Hindlimb muscle (tissue), 1 donor: Measurements from ENCODE around the gene LTBP4. TPM values are rescaled to one million over a fixed set of nuclear protein-coding genes. Genes with fewer than 3 reads are reported as not detected.
A peak's percentile ranks its signal among the peaks of the same experiment; 100 is the strongest.
"Not testable (repeated sequence)": the region's sequence is repeated elsewhere in the genome, so short reads cannot be mapped to it uniquely, and the experiment has no call there.

Experiments used
- DNase-seq: peaks from one replicate; pipeline ENCODE4 v3.0.0-alpha.2; 2013
- polyA plus RNA-seq: library from polyadenylated mRNA; unstranded; fragments of 120-200 nt; gene quantifications from one replicate; pipeline ENCODE4 v1.2.1, GENCODE V29; 2013; ENCODE audit not compliant: insufficient read length

Gene LTBP4, protein sequence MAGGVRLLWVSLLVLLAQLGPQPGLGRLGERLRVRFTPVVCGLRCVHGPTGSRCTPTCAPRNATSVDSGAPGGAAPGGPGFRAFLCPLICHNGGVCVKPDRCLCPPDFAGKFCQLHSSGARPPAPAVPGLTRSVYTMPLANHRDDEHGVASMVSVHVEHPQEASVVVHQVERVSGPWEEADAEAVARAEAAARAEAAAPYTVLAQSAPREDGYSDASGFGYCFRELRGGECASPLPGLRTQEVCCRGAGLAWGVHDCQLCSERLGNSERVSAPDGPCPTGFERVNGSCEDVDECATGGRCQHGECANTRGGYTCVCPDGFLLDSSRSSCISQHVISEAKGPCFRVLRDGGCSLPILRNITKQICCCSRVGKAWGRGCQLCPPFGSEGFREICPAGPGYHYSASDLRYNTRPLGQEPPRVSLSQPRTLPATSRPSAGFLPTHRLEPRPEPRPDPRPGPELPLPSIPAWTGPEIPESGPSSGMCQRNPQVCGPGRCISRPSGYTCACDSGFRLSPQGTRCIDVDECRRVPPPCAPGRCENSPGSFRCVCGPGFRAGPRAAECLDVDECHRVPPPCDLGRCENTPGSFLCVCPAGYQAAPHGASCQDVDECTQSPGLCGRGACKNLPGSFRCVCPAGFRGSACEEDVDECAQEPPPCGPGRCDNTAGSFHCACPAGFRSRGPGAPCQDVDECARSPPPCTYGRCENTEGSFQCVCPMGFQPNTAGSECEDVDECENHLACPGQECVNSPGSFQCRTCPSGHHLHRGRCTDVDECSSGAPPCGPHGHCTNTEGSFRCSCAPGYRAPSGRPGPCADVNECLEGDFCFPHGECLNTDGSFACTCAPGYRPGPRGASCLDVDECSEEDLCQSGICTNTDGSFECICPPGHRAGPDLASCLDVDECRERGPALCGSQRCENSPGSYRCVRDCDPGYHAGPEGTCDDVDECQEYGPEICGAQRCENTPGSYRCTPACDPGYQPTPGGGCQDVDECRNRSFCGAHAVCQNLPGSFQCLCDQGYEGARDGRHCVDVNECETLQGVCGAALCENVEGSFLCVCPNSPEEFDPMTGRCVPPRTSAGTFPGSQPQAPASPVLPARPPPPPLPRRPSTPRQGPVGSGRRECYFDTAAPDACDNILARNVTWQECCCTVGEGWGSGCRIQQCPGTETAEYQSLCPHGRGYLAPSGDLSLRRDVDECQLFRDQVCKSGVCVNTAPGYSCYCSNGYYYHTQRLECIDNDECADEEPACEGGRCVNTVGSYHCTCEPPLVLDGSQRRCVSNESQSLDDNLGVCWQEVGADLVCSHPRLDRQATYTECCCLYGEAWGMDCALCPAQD (N-terminal part only)
- polyA plus RNA-seq = 297 TPM

DNA sequence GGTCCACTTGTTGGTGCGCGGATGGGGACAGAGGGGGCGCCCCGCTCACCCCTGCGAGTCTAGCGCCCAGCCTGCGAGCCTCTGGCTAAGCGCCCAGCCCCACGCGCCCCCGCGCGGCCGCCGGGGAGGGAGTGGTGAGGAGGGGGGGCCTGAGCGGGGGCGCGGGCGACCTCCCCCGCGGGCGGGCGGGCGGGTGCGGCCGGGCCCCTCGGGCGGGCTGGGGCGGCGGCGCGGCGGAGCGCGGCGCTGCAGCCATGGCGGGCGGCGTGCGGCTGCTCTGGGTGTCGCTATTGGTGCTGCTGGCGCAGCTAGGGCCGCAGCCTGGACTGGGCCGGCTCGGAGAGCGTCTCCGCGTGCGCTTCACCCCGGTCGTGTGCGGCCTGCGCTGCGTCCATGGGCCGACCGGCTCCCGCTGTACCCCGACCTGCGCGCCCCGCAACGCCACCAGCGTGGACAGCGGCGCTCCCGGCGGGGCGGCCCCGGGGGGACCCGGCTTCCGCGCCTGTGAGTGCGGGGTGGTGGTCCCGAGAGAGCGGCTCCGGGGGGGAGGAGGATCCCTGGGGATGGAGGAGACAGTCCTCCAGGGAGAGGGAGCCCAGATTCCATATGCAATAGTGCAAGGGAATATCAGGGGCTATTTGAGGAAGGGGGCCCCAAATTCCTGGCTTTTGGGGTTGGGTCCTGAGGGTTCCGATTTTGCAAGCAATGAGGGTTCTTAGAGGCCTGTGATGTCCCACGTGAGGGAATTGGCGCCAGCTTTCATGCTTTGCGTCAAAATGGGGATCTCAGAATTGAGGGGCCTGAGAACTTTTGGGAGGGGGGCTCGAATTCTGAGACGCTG, at the start of gene LTBP4:
TSS of gene LTBP4 (plus strand) at position 236 of the 841 bp plus-strand sequence. CDS start at position 255, 19 bp downstream.
- no peak for DNase-seq

DNA sequence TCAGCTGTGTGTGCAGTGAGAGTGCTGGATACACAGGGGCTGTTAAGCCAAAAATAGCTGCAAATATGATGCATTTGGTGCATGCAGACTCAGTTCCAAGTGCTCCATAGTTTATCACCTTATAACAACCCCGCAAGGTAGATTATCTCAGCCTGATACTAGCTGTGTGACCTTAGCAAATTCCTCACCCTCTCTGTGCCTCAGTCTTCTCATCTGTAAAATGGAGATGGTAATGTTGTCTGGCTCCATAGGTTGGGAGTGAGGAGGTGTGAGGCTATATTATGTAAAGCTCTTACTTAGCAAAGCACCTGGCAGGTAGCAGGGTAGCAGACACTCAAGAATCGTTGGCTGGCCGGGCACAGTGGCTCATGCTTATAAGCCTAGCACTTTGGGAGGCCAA, 48.3 kb upstream of the LTBP4 start:
- DNase-seq = no peak

DNA sequence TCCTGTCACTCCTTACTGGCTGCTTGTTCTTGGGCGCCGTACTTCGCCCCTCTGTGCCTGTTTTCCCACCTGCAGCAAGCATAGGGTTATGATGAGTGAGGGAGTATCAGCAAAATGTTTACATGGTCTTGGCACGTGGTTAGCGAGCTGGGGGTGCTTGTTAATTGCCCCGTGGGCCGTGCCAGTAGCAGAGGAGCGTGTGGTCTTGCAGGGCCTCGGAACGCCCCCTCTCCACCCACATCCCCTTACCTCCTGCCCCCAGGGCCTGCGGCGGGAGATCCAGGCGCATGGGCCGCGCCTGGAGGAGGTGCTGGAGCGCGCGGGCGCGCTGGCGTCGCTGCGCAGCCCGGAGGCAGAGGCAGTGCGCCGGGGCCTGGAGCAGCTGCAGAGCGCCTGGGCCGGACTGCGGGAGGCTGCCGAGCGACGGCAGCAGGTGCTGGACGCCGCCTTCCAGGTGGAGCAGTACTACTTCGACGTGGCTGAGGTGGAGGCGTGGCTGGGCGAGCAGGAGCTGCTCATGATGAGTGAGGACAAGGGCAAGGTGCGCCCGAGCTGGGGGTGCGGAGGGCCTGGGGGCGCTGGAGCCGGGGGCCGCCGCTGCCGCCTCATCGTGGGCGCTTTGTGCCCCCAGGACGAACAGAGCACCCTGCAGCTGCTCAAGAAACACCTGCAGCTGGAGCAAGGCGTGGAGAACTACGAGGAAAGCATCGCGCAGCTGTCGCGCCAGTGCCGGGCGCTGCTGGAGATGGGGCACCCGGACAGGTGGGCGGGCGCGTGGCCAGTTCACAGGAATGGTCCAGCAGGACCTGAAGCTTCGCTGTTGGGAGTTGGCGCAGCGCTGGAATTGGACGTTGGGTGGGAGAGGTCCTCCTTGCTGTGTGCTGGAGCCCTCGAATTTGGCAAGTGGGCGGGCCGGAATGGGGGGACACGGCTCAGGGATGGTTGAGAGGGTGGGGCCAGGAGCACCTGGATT, 47.0 kb upstream of the LTBP4 start:
- DNase-seq = no peak

DNA sequence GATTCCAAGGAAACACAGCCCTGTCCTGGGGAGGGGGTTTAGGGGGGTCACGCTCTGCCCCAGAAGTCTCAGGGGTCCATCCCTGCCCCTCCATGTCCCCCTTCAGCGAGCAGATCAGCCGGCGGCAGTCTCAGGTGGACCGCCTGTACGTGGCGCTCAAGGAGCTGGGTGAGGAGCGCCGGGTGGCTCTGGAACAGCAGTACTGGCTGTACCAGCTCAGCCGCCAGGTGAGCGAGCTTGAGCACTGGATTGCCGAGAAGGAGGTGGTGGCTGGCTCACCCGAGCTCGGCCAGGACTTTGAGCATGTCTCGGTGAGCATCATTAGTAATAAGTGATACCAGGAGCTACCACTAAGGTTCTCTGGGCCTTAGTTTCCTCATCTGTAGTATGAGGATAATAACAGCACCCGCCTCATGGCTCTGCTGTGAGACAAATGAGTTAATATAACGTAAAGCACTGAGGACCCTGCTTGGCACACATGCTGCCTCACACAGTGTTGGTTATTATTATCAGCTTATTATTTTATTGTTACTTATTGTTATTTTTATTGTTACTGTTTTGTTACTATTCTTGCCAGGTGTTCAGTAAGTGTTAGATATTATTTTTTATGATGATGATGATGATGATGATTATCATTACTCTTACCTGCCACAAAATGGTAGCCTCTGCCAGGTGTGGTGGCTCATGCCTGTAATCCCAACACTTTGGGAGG, 45.0 kb upstream of the LTBP4 start:
- no peak for DNase-seq

DNA sequence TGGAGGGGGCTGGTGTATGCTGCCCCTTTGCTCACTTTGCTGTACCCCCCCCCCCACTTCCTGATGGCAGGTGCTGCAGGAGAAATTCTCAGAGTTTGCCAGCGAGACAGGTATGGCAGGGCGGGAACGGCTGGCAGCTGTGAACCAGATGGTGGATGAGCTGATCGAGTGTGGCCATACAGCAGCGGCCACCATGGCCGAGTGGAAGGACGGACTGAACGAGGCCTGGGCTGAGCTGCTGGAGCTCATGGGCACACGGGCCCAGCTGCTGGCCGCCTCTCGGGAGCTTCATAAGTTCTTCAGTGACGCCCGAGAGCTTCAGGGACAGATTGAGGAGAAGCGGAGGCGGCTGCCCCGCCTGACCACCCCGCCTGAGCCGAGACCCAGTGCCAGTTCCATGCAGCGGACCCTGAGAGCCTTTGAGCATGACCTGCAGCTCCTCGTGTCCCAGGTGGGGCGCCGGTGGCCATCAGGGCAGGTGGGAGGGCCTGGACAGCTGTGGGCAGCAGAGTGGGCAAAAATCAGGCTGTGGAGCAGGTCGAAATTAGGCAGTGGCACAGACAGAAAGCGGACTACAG, 44.1 kb upstream of the LTBP4 start:
- no peak for DNase-seq

DNA sequence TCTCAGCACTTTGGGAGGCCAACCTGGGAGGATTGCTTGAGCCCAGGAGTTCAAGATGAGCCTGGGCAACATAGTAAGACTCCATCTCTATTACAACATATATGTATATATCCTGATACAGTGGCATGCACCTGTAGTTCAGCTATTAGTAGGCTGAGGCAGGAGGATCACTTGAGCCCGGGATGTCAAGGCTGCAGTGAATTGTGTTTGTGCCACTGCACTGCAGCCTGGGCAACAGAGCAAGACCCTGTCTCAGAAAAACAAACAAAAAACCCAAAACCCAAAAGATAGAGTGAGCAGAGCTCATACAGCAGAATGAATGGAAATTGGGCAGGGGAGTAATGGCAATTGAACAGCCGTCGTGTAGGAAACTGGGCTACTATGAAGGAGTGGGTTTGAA, 41.8 kb upstream of the LTBP4 start:
- DNase-seq = no peak

DNA sequence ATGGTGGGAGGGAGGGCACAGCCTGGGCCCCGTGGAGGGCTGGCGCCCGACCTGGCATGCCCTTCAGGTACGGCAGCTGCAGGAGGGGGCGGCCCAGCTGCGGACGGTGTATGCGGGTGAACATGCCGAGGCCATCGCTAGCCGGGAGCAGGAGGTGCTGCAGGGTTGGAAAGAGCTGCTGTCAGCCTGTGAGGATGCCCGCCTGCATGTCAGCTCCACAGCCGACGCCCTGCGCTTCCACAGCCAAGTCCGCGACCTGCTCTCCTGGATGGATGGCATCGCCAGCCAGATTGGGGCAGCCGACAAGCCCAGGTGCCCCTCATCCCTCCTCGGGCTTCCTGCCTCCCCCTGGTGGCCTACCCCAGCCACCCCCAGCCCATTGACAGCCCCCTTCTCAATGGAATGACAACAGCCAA, 41.1 kb upstream of the LTBP4 start:
- no peak for DNase-seq

DNA sequence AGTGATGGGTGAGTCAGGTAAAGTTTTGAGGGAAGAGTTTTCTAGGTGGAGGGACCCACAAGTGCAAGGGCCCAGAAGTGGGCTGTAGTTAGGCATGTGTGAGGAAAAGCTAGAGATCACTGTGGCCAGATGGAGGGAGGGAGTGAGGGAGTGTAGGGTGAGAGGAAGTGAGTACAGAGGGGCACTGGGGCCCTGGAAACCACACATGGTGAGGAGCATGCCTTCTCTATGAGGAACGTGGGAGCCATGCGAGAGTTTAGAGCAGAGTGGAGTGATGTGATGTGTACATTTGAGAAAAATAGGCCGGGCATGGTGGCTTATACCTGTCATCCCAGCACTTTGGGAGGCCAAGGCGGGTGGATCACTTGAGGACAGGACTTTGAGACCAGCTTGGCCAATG, 39.2 kb upstream of the LTBP4 start:
- DNase-seq = no peak

DNA sequence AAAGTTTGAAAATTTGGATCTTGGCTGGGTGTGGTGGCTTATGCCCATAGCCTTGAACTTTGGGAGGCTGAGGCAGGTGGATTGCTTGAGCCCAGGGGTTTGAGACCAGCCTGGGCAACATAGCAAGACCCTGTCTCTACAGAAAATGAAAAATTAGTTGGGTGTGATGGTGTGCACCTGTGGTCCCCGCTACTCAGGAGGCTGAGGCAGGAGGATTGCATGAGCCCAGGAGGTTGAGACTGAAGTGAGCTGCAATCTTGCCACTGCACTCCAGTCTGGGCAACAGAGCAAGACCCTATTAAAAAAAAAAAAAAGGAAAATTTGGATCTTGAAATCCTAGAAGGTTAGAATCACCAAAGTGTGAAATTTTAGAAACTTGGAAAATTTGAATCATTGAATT, 36.6 kb upstream of the LTBP4 start:
- not testable (repeated sequence) for DNase-seq

DNA sequence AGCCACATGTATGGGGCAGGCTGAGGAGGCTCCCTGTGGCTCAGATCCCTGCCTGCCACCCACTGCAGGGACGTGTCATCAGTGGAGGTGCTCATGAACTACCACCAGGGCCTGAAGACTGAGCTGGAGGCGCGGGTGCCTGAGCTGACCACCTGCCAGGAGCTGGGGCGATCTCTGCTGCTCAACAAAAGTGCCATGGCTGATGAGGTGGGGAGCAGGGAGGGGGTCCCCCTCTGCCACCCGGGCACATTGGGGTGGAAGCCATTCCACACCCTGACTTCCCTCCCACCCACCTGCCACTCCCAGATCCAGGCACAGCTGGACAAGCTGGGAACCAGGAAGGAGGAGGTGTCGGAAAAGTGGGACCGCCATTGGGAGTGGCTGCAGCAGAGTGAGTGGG, 35.8 kb upstream of the LTBP4 start:
- no peak for DNase-seq

DNA sequence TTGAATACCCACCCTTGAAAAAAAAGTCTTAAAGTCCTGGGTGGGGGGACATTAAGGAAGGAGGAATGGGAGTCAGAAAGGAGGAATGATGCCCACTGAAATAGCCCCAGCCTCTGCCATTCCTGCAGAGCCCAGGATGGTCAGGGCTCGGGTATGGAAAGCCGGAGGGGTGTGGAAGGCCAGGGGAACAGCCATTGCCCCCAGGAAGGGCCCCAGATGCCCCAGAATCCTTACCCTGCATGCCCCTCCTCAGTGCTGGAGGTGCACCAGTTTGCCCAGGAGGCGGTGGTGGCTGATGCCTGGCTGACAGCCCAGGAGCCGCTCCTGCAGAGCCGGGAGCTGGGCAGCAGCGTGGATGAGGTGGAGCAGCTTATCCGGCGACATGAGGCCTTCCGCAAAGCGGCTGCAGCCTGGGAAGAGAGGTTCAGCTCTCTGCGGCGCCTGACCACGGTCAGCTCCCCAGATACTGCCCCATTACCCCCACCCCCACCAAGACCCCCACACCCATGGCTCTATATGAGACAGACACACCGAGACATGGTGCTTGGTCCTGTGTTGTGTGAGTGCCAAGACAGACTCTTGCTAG, 35.2 kb upstream of the LTBP4 start:
- DNase-seq = no peak

DNA sequence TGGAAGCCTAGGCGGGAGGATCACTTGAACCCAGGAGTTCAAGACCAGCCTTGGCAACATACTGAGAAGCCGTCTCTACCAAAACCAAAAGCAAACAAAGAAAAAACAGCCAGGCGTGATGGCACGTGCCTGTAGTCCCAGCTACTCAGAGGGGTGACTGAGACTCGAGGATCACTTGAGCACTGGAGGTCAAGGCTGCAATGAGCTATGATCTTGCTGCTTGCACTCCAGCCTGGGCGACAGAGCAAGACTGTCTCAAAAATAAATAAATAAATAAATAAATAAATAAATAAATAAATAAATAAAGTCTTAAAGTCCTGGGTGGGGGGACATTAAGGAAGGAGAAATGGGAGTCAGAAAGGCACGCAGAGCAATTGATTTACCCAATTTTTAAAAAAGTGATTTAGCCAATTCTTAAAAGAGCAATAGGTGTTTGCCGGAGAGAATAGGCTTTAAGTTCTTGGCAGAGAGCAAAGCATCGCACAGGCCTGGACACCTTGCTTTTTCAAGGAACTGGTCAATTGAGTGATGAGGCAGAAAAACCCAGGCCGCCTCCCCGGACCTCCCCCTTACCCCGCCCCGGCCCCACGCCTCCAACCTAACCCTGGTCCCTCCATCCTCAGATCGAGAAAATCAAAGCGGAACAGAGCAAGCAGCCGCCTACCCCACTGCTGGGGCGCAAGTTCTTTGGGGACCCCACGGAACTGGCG, 34.0 kb upstream of the LTBP4 start:
- DNase-seq = no peak

DNA sequence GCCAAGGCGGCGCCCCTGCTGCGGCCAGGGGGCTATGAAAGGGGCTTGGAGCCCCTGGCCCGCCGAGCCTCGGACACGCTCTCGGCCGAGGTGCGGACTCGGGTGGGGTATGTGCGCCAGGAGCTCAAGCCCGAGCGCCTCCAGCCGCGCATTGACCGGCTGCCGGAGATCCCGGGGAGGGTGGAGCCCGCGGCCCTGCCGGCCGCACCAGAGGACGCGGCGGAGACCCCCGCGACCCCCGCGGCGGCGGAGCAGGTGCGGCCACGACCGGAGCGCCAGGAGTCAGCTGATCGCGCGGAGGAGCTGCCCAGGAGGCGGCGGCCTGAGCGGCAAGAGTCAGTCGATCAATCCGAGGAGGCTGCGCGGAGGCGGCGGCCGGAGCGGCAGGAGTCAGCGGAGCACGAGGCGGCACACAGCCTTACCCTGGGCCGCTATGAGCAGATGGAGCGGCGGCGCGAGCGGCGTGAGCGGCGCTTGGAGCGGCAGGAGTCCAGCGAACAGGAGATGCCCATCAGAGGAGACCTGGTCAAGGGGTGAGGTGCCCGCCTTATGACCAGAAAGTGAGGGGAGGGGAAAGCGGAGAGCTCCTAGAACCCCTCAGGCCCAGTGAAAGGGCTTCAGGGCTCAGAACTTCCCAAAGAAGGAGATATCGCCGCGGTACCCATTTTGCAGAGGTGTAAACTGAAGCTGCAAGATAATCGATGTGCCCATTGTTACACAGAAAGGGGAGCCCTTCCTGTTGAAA, 33.2 kb upstream of the LTBP4 start:
- DNase-seq = no peak

DNA sequence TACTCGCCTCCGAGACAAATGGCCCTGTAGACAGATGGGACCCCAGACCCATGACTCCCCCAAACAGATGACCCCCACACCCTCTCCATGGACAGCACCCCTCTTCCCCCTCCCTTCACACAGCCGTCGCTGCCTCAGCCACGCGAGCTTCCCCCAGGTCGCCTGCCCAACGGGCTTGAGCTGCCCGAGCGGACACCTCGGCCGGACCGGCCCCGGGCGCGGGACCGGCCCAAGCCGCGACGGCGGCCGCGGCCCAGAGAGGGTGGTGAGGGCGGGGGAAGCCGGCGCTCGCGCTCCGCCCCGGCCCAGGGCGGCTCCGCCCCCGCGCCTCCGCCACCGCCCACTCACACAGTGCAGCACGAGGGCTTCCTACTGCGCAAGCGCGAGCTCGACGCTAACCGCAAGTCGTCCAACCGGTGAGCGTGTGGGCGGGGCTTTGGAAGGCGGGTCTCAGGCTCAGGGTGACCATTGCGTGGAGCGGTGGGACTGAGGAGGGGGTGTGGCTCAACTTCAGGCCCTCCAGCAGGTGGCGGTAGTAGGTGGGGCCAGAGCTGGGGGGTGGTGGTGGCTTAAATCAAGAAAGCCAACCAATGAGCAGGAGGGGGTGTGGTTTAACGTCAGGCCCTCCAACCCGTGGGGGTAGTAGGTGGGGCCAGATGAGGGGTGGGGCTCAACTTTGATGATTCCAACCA, 30.7 kb upstream of the LTBP4 start:
- peak; percentile 93 for DNase-seq

DNA sequence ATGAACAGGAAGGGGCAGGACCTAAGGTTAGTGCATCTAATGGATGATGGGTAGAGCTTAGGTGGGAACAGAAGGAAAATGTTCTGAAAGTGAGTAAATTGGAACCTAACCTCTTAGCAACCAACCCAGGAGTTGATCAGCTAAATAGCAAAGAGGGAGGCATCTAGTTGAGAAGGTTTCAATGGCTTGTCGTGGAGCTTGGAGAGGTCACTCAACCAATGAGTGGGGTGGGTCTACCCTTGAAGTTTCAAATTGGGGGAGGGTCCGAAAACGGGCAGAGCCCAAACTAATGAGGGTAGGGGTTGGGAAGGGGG, 30.2 kb upstream of the LTBP4 start:
- DNase-seq = no peak

DNA sequence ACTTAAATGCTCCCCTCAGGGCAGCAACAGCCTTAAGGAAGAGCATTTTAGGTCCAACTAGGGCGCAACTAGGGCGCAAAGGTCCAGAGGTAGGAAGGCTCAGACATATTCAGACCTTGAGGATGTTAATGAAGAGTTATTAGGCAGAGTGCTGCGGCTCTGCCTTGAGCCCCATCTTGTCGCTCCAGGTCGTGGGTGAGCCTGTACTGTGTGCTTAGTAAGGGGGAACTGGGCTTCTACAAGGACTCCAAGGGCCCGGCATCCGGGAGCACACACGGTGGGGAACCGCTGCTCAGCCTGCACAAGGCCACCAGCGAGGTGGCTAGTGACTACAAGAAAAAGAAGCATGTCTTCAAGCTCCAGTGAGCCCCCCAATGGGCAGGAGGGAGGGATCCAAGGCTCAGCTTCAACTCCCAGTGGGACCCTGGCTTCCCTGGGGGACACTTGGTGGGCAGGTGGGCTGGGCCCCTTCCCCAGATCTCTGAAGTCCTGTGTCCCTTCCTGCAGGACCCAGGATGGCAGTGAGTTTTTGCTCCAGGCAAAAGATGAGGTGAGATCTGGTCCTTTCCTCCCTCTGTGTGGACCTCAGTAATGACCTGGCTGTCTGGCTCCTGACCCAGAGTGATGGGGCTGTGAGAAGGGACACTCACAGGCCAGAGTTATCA, 29.2 kb upstream of the LTBP4 start:
- no peak for DNase-seq

DNA sequence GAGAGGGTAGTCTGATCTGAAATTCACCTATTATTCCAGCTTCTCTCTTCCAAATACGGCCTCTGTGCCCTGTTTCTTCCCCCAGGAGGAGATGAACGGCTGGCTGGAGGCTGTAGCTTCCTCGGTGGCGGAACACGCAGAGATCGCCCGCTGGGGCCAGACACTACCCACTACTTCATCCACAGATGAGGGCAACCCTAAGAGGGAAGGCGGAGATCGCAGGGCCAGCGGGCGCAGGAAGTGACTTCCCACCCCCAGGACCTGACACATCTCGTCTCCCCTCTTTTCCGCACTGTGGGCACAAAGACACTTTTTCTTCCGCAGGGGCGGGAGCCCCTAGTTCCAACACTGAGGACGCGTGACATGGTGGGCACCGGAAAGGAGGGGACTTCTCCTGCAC, 25.8 kb upstream of the LTBP4 start:
- DNase-seq = no peak
